ENCODE data around the gene RHCE. TPM values are rescaled to one million over a fixed set of nuclear protein-coding genes. Genes with fewer than 3 reads are reported as not detected.
"Not testable (repeated sequence)": the region's sequence is repeated elsewhere in the genome, so short reads cannot be mapped to it uniquely, and the experiment has no call there.

RHCE gene
- total RNA-seq, 1 donor from 2014 or later, result 0.57 TPM

DNA sequence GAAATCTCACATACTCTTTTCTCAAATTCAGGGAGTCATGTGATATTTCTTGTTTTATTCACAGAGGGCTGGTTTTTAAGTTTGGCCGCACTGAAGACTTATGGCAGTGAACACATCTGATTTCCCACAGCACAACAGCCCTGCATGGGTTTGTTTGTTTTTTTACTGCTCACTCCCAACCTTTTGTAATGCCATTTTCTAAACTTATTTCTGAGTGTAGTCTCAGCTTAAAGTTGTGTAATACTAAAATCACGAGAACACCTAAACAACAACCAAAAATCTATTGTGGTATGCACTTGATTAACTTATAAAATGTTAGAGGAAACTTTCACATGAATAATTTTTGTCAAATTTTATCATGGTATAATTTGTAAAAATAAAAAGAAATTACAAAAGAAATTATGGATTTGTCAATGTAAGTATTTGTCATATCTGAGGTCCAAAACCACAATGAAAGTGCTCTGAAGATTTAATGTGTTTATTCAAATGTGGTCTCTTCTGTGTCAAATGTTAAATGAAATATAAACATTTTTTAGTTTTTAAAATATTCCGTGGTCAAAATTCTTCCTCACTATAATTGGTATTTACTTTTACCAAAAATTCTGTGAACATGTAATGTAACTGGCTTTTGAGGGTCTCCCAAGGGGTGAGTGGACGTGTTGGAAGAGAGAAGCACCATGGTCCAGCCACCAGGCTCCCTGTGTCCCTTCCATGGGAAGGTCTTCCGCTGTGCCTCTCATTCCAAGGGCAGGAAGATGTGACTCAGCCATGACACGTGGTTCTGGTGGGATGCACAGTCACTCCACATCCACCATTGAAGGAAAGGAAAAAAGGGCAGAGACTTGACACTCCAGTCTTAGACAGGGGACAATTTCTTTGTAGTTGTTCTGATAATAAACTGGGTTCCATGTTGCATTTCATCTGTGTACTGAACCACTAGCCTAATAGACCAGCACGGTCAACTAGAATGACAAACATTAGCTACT lies 59.7 kb downstream of the RHCE start:
- DNase-seq (ENCODE audit: low spot score), result no peak
- intact Hi-C loops (cut with DNase I), result no loop called here

DNA sequence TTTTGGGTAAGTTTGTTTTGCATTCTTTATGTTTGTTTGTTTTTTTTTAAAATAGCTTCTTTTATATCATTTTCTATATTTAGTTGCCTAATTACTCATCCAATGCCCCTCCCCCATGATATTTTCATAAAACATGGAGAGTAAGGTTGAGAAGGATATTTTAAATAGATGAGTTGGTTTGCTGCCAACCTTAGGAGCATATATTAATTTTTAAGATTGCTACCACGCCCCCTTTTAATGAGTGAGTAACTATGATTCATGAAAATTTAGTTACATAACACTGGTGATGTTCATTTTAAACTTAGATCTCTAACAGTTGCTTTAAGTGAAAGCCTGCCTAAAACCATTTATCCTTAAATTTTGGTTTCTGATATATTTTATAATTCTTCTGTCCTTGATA lies 63.8 kb downstream of the RHCE start:
- intact Hi-C loops (cut with DNase I), result no loop called here

DNA sequence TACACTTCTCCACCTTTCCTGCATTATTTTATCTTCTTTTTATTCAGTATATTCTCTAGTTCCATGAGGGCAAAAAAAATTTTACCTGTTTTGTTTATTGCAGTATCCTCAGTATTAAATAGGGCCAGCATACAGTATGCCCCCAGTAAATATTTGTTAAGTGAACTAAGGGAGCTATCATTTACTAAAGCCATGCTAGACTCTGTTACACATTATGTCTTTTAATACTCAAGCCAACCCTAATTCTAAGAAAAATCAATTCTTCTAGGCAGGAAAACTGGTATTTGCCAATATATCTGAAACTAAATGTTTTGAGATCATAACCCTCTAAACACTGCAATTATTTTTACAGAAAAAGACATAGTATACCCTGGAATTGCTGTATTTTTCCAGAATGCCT lies 64.2 kb downstream of the RHCE start:
- intact Hi-C loops (cut with DNase I), result no loop called here
- DNase-seq (ENCODE audit: low spot score), result no peak

More for the DNA sequence above, 63.8 kb downstream of the RHCE start:
- DNase-seq (ENCODE audit: low spot score), result no peak

DNA sequence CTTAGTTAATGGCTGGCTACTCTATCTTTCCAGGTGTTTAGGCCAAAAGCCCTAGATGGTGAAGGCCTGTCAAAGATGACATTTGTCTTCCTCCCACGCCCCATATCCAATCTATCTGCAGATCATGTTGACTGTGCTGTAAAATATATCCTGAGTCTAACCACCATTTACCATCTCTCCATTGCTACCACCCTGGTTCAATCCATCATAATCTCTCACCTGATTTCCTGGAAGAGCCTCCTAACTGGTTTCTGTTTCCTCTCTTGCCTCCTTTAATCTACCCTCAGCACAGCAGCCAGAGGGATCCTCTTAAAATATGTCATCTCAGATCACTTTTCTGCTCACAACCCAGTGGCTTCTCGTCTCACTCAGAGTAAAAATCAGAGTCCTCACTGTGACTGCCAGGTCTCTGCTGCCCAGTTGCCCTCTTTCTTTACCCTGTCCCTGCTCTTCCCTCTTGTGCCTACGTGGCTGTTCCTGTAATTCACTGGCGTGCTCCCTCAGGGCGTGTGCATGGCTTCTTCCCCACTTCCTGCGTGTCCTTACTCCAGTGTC lies 64.7 kb downstream of the RHCE start:
- no peak for DNase-seq (ENCODE audit: low spot score)
- intact Hi-C loops (cut with DNase I), result no loop called here

DNA sequence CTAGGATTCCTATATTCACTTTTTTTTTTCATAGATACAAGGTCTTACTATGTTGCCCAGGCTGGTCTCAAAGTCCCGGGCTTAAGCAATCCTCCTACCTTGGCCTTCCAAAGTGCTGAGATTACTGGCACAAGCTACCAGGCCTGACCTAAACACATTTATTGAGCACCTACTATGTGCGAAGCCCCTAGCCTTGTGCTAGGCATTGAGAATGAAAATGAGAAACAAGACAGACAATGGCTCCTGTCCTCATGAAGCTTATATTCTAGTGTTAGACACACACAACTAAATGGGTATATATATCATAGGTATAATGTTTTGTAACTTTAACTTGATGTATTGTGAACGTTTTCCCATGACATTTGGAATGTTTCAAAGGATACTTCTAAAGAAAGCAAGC lies 71.0 kb downstream of the RHCE start:
- intact Hi-C loops (cut with DNase I), result no loop called here
- no peak for DNase-seq (ENCODE audit: low spot score)

DNA sequence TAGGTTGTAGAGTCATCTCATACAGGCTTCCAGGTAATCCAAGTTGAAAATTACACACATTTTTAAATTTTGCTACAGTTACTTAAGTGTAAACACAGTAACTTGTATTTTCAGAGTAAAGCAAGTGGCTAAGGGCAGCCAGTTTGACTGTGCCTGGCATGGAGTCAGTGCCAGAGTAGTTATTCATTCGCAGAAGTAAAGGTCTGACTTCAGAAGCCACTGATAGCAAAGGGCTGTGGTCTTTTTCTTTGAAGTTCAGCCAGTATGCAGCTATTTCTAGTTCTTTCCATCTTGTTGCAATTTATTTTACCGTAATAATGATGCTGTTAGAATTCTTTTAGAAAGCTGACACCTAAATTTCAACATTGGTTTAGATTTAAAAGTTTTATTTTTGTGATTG lies 73.1 kb downstream of the RHCE start:
- DNase-seq (ENCODE audit: low spot score), result no peak
- intact Hi-C loops (cut with DNase I), result no loop called here

DNA sequence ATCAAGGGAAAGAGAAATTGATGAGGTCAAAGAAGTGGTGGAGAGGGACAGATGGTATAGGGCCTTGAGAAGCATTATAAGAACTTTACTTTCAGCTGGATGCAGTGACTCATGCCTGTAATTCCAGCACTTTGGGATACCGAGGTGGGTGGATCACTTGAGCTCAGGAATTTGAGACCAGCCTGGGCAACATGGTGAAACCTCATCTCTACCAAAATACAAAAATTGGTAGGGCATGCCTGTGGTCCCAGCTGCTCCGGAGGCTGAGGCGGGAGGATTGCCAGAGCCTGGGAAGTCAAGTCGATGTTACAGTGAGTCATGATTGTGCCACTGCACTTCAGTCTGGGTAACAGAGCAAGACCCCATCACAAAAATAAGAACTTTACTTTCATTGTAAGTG lies 76.8 kb downstream of the RHCE start:
- DNase-seq (ENCODE audit: low spot score), result no peak
- intact Hi-C loops (cut with DNase I), result no loop called here

DNA sequence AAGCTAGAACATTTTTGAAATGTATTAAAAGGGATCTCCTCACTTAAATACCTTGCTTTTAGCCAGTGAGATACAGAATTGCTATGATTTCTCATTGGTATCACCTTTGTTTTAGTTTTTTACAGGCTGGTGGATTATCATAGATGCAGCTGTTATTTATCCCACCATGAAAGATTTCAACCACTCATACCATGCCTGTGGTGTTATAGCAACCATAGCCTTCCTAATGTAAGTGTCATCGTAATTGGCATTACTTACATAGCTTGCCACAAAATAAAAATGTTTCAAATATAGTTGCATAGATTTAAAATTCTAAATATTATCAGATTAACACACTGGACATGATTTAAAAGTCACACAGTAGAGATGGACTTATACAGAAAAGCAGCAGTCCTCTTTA lies 77.8 kb downstream of the RHCE start:
- no peak for DNase-seq (ENCODE audit: low spot score)
- intact Hi-C loops (cut with DNase I), result no loop called here

DNA sequence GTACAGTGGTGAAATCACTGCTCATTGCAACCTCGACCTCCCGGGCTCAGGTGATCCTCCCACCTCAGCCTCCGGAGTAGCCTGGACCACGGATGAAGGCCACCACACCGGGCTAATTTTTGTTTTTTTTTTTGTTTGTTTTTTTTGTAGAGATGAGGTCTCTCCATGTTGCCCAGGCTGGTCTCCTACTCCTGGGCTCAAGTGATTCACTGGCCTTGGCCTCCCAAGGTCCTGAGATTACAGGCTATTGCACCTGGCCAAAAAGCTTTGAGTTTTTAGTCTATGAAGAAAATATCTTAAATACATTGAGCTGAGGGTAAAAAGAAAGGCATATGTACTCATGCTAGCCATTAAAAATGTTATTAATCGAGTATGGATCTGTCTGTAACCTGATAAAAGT lies 78.9 kb downstream of the RHCE start:
- no peak for DNase-seq (ENCODE audit: low spot score)
- intact Hi-C loops (cut with DNase I), result no loop called here

DNA sequence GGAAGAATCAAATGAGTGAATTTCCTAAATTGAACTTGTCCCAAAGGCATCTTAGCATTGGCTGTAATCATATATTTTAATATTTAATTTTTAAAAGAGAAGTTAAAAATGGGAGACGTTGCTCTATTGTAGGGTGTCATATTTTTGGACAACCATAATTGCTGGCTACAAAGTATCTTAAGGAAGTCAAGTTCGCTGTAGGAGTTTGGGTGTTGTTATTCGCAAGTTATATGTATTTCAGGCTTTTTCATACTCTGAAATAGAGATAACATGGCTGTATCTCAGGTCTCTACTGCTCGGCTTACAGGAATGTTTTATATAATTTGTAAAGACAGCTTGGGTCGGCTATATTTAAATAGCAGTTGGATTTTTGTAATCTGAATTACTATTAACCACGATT lies 81.6 kb downstream of the RHCE start:
- no peak for DNase-seq (ENCODE audit: low spot score)
- intact Hi-C loops (cut with DNase I), result loop anchor here (5.0 kb wide), 2 partner anchors 92 to 93 kb away; partner anchors contain the start of genes MACO1 and RSRP1

DNA sequence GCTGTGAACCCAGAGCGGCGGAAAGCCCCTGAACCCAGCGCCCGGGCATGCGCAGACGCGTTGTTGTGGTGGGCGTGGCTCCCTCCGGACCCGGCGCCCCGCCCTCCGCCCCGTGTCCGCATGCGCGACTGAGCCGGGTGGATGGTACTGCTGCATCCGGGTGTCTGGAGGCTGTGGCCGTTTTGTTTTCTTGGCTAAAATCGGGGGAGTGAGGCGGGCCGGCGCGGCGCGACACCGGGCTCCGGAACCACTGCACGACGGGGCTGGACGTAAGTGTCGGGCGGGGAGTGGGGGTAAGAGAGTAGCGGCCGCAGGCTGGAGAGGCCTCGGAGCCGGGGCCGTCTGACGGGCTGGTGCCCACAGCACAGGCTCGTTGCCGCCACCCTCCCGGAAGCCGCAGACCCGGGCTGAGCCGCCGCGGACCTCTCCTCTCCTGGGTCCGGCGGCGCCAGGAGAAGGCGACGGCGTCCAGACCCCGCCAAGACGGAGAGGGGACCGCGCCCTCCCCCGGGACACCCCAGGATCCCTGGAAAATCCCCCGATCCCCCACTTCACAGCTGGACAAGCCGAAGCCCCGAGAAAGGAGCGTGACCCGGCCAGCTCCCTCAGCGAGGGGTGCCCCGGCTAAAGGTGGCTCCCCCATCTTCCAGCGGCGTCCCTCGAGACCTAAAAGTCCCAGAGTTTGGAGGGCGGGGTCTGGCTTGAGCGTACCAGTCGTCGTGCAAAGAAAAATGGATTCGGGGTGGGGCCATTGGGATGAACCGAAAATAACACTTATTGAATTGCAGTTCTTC lies 82.2 kb downstream of the RHCE start, which contains the start of gene TMEM50A:
TSS of gene TMEM50A (plus strand) at position 147 of the 794 bp plus-strand sequence. CDS start 2,153 bp downstream, outside the sequence.
- peak; percentile 96 for DNase-seq (ENCODE audit: low spot score)
- intact Hi-C loops (cut with DNase I), result loop anchor here (5.0 kb wide), 2 partner anchors 91 to 94 kb away; partner anchors contain the start of genes MACO1 and RSRP1

DNA sequence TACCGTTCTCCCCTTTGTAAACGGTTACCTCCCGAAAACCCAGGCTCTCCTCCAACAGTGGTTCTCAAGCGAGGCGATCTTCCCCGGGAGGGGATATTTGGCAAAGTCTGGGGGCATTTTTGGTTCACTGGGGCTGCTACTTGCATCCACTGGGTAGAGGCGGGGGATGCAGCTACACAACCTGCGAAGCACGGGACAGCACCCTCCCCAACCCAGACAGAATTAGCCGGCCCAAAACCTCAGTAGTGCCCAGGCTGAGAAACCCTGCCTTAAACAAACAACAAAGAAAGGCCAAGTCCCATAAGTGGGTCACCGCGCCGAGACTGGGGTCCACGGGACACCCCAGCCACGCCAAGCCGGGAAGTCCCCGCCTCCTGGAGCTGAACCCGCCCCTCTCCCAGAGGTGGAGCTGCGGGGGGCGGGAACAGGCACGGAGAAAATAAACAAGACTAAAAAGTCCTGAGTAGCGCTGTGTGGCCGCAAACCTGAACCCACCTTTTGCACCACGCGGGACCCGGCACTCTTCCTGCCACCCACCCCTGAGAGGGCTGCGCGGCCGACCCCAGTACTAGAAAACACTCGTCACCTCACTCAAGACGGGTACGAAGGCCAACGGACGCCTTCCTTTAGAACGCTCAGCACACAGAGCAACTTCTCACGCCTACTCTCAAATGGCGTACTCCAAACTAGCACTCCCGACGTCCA lies 83.0 kb downstream of the RHCE start:
- intact Hi-C loops (cut with DNase I), result loop anchor here (5.0 kb wide), 2 partner anchors 90 to 95 kb away; partner anchors contain the start of genes MACO1 and RSRP1
- not testable (repeated sequence) for DNase-seq (ENCODE audit: low spot score)

DNA sequence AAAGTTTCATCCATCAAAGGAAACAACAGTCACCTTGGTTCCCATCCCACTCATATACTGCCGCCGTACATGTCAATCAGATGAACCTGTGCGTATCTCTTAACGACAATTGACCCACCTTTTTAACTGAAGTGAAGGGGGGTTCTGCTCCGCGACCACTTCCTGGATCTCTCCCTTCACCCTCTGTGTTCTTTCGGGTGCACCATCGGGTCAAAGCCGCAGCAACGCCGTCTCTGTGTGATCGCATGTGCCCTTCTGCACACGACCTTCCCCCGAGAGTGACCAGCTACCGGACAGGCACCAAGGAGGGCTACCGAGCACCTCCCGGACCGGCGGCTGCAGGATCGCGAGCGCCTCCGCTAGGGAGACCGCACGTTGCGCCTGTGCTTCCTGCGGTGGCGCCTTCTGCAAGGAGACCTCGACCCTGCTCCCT lies 83.7 kb downstream of the RHCE start:
- intact Hi-C loops (cut with DNase I), result loop anchor here (5.0 kb wide), 2 partner anchors 90 to 95 kb away; partner anchors contain the start of genes MACO1 and RSRP1
- DNase-seq (ENCODE audit: low spot score), result peak; percentile 83

DNA sequence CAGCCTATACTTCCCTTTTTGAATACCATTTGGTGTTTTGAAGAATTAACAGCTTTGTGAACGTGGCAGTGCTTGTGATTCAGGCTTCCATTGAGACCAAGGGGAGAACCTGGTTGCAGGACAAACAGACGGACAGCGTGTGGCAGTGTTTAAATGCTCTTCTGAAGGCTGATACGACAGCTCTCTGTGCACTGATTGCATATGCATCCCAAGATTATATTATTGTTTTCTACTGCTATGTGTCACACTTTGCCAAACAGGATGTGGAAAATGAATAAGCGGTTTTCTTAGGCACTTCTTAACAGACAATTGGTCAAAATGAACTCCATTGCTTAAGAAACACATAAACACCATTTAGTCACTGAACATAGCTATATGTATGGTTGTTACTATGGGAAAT lies 90.7 kb downstream of the RHCE start:
- intact Hi-C loops (cut with DNase I); DNase-seq (ENCODE audit: low spot score): not testable (repeated sequence)

DNA sequence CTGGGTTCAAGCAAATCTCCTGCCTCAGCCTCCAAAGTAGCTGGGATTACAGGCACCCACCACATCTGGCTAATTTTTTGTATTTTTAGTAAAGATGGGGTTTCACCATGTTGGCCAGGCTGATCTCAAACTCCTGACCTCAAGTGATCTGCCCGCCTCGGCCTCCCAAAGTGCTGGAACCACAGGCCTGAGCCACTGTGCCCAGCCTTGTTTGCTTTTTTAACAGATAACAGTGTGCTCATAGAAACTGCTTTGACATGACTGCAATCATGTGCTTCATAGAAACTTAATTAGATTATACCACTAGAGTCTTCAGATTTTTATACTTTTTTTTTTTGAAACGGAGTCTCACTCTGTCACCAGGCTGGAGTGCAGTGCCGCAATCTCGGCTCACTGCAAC lies 91.3 kb downstream of the RHCE start:
- intact Hi-C loops (cut with DNase I); DNase-seq (ENCODE audit: low spot score): not testable (repeated sequence)

DNA sequence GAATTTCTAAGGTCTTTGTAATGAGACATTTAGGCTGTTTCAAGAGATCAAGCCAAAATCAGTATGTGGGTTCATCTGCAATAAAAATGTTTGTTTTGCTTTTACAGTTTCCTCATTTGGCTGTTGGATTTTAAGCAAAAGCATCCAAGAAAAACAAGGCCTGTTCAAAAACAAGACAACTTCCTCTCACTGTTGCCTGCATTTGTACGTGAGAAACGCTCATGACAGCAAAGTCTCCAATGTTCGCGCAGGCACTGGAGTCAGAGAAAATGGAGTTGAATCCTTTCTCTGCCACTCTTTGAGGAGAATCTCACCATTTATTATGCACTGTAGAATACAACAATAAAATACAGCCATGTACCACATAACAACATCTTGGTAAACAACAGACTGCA lies 91.8 kb downstream of the RHCE start:
- DNase-seq (ENCODE audit: low spot score); intact Hi-C loops (cut with DNase I): not testable (repeated sequence)

DNA sequence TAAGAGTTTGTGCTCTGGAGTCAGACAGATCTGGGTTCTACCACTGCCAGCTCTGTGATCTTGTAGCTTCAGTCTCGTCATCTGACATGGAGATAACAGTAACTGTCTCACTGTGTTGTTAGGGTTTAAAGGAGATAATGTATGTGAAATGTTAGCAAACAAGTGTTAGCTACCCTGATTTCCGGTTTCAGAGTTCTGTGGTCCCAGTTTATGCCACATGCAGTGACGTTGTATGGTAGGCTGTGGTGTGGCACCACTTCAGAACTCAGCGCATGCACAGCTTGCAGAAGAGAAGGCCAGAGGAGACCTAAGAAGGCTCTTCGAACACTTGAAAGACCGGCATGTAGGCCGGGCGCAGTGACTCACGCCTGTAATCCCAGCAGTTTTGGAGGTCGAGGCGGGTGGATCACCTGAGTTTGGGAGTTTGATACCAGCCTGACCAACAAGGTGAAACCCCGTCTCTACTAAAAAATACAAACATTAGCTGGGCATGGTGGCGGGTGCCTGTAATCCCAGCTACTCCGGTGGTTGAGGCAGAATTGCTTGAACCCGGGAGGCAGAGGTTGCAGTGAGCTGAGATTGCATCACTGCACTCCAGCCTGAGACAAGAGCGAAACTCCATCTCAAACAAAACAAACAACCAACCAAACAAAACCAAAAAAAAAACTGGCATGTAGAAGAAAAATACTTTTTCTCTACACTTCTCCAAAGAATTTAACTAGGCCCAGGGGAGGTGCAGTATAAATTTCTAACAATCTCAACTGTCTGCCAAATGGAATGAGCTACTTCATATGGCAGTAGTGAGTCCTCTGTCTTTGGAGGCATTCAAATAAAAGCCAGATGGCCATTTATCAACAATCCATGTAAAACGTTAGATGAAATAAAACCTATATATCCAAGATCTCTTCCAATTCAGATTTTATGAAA lies 92.5 kb downstream of the RHCE start:
- intact Hi-C loops (cut with DNase I), result not testable (repeated sequence)

DNA sequence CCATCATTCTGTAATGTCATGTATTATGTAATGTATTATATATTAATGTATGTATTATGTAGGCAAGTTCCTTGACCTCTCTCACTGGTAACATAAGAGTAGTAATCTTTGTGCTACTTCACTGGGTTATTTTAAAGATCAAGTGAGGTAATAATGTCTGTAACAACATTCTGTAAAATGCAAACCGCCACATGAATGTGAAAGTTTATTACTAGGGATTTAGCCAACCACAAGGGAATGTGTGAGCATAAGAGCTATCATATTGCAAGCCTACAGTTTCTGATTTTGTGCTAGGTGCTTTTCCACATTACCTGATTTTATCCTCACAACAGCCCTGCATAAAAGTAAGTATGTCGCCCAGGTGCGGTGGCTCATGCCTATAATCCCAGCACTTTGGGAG lies 96.2 kb downstream of the RHCE start:
- DNase-seq (ENCODE audit: low spot score); intact Hi-C loops (cut with DNase I): not testable (repeated sequence)

More for the DNA sequence above, 92.5 kb downstream of the RHCE start:
- not testable (repeated sequence) for DNase-seq (ENCODE audit: low spot score)
